SH-SY5Y (cell line): ENCODE data around the gene EIF4E1B.

Experiments
- GATA2 ChIP-seq: IDR thresholded peaks from 2 replicates; pipeline ENCODE4 v1.6.1; 2011; ENCODE audit warnings: mild to moderate bottlenecking, low read depth, low read length
- GATA3 ChIP-seq: IDR thresholded peaks from 2 replicates; pipeline ENCODE4 v1.6.1; 2011; ENCODE audit warnings: low read depth, mild to moderate bottlenecking, low read length, moderate library complexity

The EIF4E1B gene

DNA sequence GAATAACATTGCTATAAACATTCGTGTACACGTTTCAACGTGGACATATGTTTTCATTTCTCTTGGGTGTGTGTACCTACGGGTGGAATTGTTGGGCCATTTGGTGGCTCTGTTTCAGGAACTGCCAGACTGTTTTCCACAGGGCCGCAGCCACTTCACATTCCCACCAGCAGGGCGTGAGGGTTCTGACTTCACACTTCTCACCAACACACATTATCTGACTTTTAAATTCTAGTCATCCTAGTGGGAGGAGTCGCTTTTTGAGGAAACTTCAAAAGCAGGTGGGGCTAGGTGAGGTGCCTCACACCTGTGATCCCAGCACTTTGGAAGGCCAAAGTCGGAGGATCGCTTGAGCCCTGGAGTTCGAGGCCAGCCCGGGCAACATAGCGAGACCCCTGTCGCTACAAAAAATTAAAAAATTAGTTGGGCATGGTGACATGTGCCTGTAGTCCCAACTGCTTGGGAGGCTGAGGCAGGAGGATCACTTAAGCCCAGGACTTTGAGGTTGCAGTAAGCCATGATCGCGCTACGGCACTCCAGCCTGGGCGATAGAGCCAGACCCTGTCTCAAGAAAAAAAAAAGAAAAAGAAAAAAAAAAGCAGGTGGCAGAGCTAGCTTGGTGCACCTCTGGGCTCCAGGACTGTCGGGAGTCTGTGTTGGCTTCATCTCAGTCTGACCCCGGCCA lies 45.3 kb downstream of the EIF4E1B start:
- no peak for TF ChIP-seq GATA2

DNA sequence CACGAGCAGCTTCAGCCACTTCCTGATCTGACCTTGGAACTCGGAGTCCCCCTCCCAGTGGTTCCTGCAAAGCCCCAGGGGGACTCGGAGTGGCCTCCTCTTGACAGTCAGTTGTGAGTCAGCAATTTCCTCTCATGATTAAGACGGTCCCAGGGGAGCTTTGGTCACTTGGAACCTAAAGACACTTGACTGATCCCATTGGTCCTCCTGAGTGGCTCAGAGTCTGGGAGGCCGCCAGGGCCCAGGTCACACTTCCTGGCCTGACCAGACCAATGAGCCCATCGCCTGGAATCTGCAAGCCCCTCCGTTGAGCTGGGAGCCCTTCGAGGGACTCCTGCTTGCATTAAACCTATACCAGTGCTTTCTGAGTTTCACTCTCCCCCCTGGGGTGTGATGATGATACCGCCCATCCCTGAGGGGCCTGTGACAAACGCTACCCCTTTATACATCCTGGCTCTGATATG lies 45.9 kb downstream of the EIF4E1B start:
- no peak for TF ChIP-seq GATA2
- no peak for TF ChIP-seq GATA3

DNA sequence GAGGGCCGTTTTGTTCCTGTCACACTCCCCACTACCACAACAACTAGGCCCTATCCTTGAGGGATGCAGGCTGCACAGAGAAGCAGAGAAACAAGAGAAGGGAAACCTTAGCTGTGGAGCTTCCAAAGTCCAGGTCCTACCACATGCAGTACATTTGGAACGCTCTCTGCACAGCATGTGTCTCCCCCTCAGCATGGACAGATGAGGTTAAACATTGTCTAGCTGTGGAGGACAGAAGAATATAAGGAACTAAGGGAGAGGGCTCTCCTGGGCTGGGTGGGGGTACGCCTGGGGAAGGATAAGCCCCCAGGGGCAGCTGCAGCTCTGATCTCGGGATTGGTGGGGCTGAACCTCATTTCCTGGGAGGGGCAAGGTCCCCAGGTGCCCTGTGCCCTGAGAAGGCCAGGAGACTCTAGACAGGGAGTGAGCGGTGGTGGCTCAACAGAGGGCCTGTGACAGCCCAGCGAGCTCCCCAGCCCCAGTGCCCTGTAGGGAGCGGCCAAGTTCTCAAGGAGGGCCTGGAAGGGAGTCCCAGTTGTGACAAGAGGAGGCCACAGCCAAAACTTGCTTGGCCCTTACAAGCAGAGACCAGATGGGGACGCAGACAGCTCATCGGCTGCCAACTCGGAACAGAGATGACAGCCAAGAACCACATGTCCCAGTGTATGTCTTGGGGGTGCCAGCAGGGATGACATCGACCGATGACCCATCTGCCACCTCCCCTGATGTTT lies 46.9 kb downstream of the EIF4E1B start:
- TF ChIP-seq GATA2 = no peak
- no peak for TF ChIP-seq GATA3

DNA sequence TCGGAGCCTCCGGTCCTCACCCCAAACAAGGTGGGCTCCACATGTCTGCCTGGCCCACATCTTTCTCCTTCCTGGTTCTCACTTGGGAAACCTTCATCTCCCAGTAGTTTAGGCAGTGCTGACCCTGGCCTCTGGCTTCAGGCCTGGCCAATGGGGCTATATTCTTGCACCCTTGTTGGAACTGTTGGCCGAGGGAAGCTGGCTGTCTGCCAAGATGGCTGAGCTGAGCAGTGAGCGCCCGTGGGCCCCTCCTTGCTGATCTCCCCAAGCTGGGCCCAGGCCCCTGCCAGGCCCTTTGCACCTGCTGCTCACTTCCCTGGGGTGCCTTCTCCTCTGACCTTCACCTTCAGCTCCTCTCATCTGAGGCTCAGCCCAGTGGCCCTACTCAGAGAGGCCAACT lies 48.1 kb downstream of the EIF4E1B start:
- no peak for TF ChIP-seq GATA3
- no peak for TF ChIP-seq GATA2

DNA sequence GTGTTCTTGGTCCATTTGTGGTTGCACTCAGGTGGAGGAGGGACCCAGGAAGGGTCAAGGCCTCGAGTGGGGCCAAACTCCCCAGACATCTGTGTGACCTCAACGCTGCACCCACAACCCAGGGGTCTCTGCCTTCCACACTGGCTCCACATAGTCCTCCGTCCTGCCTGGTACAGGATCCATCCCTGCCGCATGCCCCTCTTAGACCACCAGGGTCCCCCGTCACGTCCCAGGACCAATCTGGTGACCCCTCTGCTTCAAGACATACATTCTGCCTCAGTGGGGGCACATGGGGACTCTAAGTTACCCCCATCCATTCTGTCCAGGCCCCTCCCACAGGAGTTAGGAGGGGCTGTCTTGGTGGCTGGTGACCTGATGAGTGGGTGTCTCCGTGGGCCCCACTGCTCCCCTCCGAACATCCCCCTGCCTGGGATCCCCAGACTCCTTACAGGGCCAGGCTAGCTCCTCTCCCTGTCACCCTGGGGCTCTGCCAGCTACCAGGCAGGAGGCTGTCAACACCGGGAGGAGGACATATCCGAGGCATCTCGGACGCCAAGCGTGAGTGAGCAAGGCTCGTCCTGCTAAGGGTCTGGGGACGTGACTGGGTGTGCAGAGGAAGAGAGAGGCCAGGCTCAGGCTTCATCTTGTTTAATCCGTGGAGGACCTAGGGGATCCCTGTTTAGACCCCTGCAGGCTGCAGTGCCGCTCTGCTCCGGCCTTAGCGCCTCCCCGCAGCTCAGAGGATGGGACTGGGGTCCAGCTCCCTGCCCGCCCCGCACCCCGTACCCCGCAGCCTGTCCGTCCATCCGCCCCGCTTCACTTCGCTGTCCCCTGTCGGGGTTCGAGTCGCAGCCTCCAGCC lies 49.1 kb downstream of the EIF4E1B start:
- no peak for TF ChIP-seq GATA3
- TF ChIP-seq GATA2 = no peak

DNA sequence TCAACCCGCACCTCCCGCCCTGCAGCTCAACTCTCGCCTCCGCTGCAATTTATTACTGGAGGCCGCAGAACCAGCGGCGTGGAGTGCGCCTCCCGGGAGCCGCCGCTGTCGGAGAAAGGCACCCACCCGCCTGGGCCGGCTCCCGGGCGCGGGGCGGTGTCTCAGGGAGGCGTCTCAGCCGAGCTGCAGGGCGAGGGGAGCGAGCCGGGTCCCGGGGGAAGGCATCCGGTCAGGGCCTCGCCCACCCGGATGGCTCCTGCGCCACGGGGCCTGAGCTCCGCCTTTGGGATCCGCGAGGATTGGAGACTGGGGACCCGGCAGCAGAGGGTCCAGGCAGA lies 49.7 kb downstream of the EIF4E1B start:
- no peak for TF ChIP-seq GATA2
- no peak for TF ChIP-seq GATA3

DNA sequence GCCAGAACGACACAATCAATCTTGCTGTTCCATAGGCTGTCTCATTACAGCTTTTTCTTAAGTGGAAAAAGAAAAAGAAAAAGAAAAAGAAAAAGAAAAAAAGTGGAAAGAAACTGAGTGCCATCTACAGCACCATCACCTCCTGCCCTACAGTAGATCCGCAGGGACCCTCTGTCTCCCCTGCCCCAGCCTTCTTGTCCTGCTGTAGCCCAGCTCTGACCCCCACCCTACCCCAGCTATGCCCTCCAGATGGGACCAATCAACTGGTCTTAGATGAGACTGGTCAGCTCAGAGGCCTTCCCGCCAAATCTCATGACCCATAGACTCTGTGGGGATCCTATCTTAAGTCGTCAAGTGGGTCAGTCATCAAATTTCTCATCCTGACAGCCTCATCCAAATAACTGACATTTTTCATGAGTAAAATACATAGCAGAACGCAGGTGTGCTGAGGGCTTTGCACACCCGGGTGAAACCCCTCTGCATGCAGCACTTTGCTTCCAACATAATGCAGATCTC lies 51.6 kb downstream of the EIF4E1B start:
- no peak for TF ChIP-seq GATA2
- TF ChIP-seq GATA3 = no peak

DNA sequence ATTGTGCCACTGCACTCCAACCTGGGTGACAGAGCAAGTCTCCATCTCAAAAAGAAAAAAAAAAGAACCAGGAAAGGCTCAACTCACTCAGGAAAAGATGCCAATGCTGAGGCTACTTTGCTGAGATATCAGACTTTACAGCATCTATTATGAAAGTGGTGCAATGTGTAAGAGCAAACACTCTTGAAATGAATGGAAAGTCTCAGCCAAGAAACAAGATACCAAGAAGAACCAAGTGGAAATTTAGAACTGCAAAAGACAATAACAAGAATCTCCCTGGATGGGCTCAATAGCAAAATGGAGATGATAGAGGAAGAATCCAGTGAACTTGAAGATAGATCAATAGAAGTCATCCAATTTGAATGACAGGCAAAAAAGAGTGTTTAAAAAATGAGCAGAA lies 54.5 kb downstream of the EIF4E1B start:
- TF ChIP-seq GATA2 (no peak), GATA3 (no peak)

DNA sequence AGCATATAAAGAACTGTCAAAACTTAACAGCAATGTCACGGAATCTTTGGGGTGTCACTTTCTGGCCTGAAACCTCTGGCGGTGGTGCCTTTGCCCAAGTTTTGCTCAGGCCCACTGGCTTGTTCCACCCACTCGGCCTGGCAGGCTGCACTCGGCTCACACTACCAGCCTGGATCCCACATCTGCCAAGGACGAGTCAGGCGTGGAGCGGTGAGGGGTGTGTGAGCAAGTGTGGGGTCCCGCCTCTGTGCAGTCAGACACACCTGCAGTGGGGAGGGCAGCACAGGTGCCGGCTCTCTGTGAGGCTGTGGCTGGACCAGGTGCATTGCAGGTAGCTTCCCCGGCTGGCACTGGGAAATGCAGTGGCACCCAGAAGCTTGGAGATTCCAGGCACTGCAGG lies 56.8 kb downstream of the EIF4E1B start:
- no peak for TF ChIP-seq GATA2
- no peak for TF ChIP-seq GATA3

DNA sequence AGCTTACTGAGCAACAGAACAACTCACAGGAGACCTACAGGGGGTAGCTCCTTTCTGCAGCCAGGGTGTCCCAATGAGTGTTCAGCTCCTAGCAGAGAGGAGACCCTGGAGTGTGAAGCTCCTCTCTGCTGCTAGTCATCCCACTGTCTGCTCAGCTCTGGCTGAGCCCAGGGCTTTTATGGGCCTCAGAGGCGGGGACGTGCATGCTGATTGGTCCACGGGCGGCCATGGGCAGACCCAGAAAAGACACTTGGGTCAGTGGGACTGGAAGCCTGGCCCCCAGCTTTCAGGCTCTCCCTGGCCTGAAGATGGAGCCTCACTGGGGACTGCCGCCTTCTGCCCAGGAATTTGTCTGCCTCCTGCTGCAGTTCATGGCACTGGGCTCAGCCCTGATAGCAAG lies 57.4 kb downstream of the EIF4E1B start:
- TF ChIP-seq GATA2 (no peak), GATA3 (no peak)

DNA sequence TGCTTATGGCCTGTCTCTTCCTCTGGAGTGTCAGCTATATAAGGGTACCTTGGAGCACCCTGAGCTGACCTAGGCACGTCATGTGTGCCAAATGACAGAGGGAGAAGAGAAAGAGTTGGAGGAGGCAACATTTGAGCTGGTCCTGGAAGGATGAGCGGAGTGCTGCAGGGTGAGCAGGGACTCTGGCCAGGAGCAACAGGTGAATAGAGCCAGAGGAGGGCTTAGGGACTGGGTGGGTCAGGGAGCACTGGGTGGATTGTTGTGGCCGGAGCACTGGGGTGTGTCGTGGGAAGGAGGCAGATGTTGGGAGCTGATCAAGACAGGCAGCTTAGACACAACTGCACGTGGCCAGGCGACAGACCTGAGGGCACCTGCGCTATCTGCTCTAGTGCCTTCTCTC lies 60.4 kb downstream of the EIF4E1B start:
- TF ChIP-seq GATA2 (no peak), GATA3 (no peak)

DNA sequence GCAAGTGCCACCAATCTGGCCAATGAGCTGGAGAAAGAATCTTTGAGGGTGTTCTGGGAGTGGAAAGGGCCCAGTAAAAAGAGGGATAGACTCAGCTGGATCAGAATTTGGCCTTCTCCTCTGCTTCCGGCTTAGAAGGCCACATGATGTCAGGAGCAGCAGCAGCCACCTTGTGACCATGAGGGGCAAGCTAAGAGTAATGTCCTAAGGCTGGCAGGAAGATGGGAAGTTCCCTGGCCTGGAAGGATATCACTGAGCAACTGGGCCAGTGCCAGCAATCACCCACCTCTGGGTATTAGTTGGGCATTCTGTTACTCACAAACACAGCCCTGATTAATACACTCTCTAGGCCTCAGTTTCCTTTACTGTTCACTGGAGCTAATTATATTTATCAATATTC lies 61.0 kb downstream of the EIF4E1B start:
- no peak for TF ChIP-seq GATA2
- no peak for TF ChIP-seq GATA3

DNA sequence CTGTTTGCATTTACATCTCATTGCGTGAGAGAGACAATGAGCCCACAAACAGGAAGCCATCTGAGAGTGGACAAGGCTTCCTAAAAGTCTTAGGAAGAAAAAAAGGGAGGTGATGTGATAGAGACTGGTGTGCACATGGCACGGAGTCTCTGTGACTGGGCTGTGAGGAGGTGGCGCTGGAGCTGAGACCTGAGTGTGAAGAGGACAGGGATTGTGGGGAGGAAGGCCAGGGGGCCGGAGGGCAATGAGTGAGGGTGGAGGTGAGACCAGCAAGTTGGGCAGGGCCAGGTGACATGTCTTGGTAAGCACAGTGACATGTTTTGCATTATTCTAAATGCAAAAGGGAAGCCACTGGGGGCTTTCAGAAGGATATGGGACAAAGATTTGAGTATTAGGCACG lies 61.9 kb downstream of the EIF4E1B start:
- TF ChIP-seq GATA3 = no peak

DNA sequence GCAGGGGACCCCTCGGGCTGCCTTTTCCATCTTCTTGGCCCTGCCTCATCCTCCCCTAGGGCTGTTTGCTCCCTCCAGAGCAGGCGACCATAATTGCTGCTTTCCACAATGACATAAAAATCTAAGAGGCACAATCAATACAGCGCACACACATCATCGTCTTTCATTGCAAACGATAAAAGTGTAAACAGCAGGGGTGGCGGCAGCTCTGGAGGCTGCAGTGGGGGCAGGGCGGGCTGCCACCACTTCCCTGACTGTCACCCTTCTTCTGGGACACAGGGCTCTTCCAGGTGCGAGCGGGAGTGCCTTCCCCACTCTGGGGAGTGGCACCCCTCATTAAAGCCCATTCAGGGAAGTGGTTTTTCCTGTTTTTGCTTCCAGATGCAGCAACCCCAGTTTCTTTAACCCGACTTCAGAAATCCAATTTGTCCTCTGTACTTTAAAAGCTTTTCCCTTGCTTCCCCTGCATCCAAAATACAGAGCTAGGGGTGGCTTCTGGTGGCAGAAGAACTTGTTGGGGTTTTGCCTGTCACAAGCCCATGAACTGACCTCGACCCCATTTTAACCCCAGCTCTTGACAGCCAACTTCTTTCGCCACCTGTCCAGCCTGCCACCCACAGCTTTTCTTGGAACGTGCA lies 62.5 kb downstream of the EIF4E1B start:
- no peak for TF ChIP-seq GATA2
- TF ChIP-seq GATA3 = no peak
